ENCODE data around the gene TPM4. TPM values are rescaled to one million over a fixed set of nuclear protein-coding genes. Genes with fewer than 3 reads are reported as not detected.
"Not testable (repeated sequence)": the region's sequence is repeated elsewhere in the genome, so short reads cannot be mapped to it uniquely, and the experiment has no call there.

Gene TPM4
- 219 and 224 TPM in 2 replicates for total RNA-seq (2022)
- percentile 91 among the genes with signal in this experiment for Bru-seq, nascent RNA
- percentile 96 among the genes with signal in this experiment for BruChase-seq, experiment 1, labeled RNA remaining after a 6-hour chase
- percentile 90 among the genes with signal in this experiment for BruChase-seq, experiment 2, labeled RNA remaining after a 2-hour chase
- long read RNA-seq, transcript TPM4-213 (1 exons, 2,672 nt) = minor isoform, 10 of 196 reads
- long read RNA-seq, transcript TPM4-202 (9 exons, 1,417 nt) = major isoform, 149 of 196 reads
- long read RNA-seq, partial matches to known transcripts = 5 of 196 reads
- long read RNA-seq, other reads (novel, unspliced or antisense) = 30 of 196 reads

GRCh38 chr19:16076154-16076957 lies at the start of gene TPM4:
TPM4 (plus strand) TSS chr19:16076495; CDS start chr19:16076566, 71 bp downstream.
- intact Hi-C loops (cut with micrococcal nuclease; ENCODE audit: unreplicated experiment) = no loop called here
- Mint-ChIP-seq H3K27me3 (ENCODE audit: unreplicated experiment) (no peaks in the 10 kb centered on the region), H3K36me3 (ENCODE audit: insufficient read depth, unreplicated experiment) (peaks cover 76% of the 10 kb centered on the region), H3K9me3 (ENCODE audit: low read depth, unreplicated experiment) (no peaks in the 10 kb centered on the region), H3K4me3 (ENCODE audit: low read depth, unreplicated experiment) (no peak within 1 kb of the TSS), H3K27ac (ENCODE audit: unreplicated experiment) (peak within 1 kb of the TSS; percentile 66), H3K4me1 (ENCODE audit: low read depth, unreplicated experiment) (peaks cover 16% of the 10 kb centered on the region)
- CTCF ChIA-PET = interaction anchor here (0.6 kb wide), 1 partner anchor 50 kb away, joined by 3 read pairs; no protein-coding TSS in a partner anchor
- BruUV-seq (replicated peaks) = no TSS peak
- TF ChIP-seq, protein P1, sequence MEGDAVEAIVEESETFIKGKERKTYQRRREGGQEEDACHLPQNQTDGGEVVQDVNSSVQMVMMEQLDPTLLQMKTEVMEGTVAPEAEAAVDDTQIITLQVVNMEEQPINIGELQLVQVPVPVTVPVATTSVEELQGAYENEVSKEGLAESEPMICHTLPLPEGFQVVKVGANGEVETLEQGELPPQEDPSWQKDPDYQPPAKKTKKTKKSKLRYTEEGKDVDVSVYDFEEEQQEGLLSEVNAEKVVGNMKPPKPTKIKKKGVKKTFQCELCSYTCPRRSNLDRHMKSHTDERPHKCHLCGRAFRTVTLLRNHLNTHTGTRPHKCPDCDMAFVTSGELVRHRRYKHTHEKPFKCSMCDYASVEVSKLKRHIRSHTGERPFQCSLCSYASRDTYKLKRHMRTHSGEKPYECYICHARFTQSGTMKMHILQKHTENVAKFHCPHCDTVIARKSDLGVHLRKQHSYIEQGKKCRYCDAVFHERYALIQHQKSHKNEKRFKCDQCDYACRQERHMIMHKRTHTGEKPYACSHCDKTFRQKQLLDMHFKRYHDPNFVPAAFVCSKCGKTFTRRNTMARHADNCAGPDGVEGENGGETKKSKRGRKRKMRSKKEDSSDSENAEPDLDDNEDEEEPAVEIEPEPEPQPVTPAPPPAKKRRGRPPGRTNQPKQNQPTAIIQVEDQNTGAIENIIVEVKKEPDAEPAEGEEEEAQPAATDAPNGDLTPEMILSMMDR (IDR thresholded peaks at IDR 0.05; ENCODE audit: unreplicated experiment) = no peak
- no peak for DNase-seq

DNA sequence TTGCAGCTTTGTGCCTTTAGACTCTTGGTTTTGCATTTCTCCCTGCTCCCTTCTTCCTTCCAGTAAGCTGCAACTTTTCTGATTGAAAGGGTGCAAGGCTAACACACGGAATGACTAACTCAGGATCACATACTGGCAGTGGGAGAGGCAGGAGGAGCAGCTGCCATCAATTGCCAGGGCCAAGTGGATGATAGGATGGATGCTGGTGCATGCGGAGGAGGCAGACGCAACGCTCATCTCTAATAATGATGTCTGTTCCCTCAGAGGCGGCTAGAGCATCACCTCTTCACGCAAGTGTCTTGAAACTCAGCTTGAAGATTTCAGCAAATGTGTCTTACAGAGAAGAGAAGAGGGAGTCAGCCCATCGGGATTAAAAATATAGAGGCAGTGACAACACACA lies 49.5 kb upstream of the TPM4 start:
- CTCF ChIA-PET = interaction anchor here (0.7 to 1.4 kb wide), 2 partner anchors 15 to 159 kb away, joined by 3 to 5 read pairs; partner anchors contain the start of gene FAM32A
- TF ChIP-seq, protein P1 (IDR thresholded peaks at IDR 0.05; ENCODE audit: unreplicated experiment) = no peak
- H3K4me1 Mint-ChIP-seq (ENCODE audit: low read depth, unreplicated experiment) = no peaks in the 10 kb centered on the region
- no TSS peak for BruUV-seq (replicated peaks)
- H3K4me3 Mint-ChIP-seq (ENCODE audit: low read depth, unreplicated experiment) = no peak overlapping the region
- H3K27me3 Mint-ChIP-seq (ENCODE audit: unreplicated experiment) = no peaks in the 10 kb centered on the region
- no peaks in the 10 kb centered on the region for H3K36me3 Mint-ChIP-seq (ENCODE audit: insufficient read depth, unreplicated experiment)
- no peak overlapping the region for H3K27ac Mint-ChIP-seq (ENCODE audit: unreplicated experiment)
- no peaks in the 10 kb centered on the region for H3K9me3 Mint-ChIP-seq (ENCODE audit: low read depth, unreplicated experiment)
- intact Hi-C loops (cut with micrococcal nuclease; ENCODE audit: unreplicated experiment) = no loop called here
- DNase-seq = no peak

- H3K4me3 Mint-ChIP-seq (ENCODE audit: low read depth, unreplicated experiment) = no peak overlapping the region
- intact Hi-C loops (cut with micrococcal nuclease; ENCODE audit: unreplicated experiment) = no loop called here
- H3K4me1 Mint-ChIP-seq (ENCODE audit: low read depth, unreplicated experiment) = no peaks in the 10 kb centered on the region
- no peak for DNase-seq
- H3K27me3 Mint-ChIP-seq (ENCODE audit: unreplicated experiment) = no peaks in the 10 kb centered on the region
- H3K36me3 Mint-ChIP-seq (ENCODE audit: insufficient read depth, unreplicated experiment) = no peaks in the 10 kb centered on the region
- BruUV-seq (replicated peaks) = no TSS peak
- H3K27ac Mint-ChIP-seq (ENCODE audit: unreplicated experiment) = no peak overlapping the region
- no peaks in the 10 kb centered on the region for H3K9me3 Mint-ChIP-seq (ENCODE audit: low read depth, unreplicated experiment)
- CTCF ChIA-PET = interaction anchor here (0.7 kb wide), 2 partner anchors 158 to 1081 kb away, joined by 3 to 8 read pairs; partner anchors contain the start of gene FAM32A
- TF ChIP-seq, protein P1 (IDR thresholded peaks at IDR 0.05; ENCODE audit: unreplicated experiment) = no peak
Measured at GRCh38 chr19:16027528-16027927, 48.8 kb upstream of the TPM4 start.

- H3K36me3 Mint-ChIP-seq (ENCODE audit: insufficient read depth, unreplicated experiment); intact Hi-C loops (cut with micrococcal nuclease; ENCODE audit: unreplicated experiment); DNase-seq; H3K27me3 Mint-ChIP-seq (ENCODE audit: unreplicated experiment); H3K9me3 Mint-ChIP-seq (ENCODE audit: low read depth, unreplicated experiment); H3K4me1 Mint-ChIP-seq (ENCODE audit: low read depth, unreplicated experiment); H3K4me3 Mint-ChIP-seq (ENCODE audit: low read depth, unreplicated experiment); H3K27ac Mint-ChIP-seq (ENCODE audit: unreplicated experiment); CTCF ChIA-PET; BruUV-seq (replicated peaks): not testable (repeated sequence)
Measured at GRCh38 chr19:16030155-16030554, 46.1 kb upstream of the TPM4 start.

Measured in Calu3 (cell line).